NCI-H446 treated with DMSO at 0.1 percent for 48 hours (cell line): ENCODE results near the gene TMEM266.

ENCODE experiments used
- DNase-seq: peaks from one replicate; lab custom pipeline; 2025; lab: John Stamatoyannopoulos, UW

The TMEM266 gene

GRCh38 chr15:76070192-76070591 is 10.4 kb downstream of the TMEM266 start:
- DNase-seq = no peak

- no peak for DNase-seq
These were observed 11.3 kb downstream of the TMEM266 start for GRCh38 chr15:76070921-76071635.

- DNase-seq = no peak
These were observed 12.0 kb downstream of the TMEM266 start for GRCh38 chr15:76071806-76072205.

GRCh38 chr15:76073554-76073953 is 13.8 kb downstream of the TMEM266 start:
- DNase-seq = no peak

- DNase-seq = no peak
These were observed 15.3 kb downstream of the TMEM266 start for GRCh38 chr15:76075046-76075445.

GRCh38 chr15:76078285-76078877 is 18.6 kb downstream of the TMEM266 start:
- DNase-seq = no peak

GRCh38 chr15:76084256-76084655 is 24.5 kb downstream of the TMEM266 start:
- no peak for DNase-seq

- DNase-seq = no peak
These were observed 38.9 kb downstream of the TMEM266 start for GRCh38 chr15:76098685-76099084.

GRCh38 chr15:76099388-76099787 is 39.6 kb downstream of the TMEM266 start:
- no peak for DNase-seq

GRCh38 chr15:76100361-76100760 is 40.6 kb downstream of the TMEM266 start:
- no peak for DNase-seq

GRCh38 chr15:76101655-76102054 is 41.9 kb downstream of the TMEM266 start:
- no peak for DNase-seq

GRCh38 chr15:76105391-76105790 is 45.6 kb downstream of the TMEM266 start:
- DNase-seq = no peak

- no peak for DNase-seq
These were observed 46.1 kb downstream of the TMEM266 start for GRCh38 chr15:76105911-76106310.

- no peak for DNase-seq
These were observed 47.4 kb downstream of the TMEM266 start for GRCh38 chr15:76107169-76107568.

GRCh38 chr15:76108021-76108723 is 48.4 kb downstream of the TMEM266 start:
- DNase-seq = no peak

- DNase-seq = no peak
These were observed 49.3 kb downstream of the TMEM266 start for GRCh38 chr15:76109046-76109445.

- no peak for DNase-seq
These were observed 54.8 kb downstream of the TMEM266 start for GRCh38 chr15:76114561-76114960.

GRCh38 chr15:76116138-76116885 is 56.5 kb downstream of the TMEM266 start:
- no peak for DNase-seq

- DNase-seq = no peak
These were observed 57.4 kb downstream of the TMEM266 start for GRCh38 chr15:76117181-76117580.

GRCh38 chr15:76118767-76119166 is 59.0 kb downstream of the TMEM266 start:
- DNase-seq = no peak

GRCh38 chr15:76123031-76123430 is 63.2 kb downstream of the TMEM266 start:
- no peak for DNase-seq

GRCh38 chr15:76127169-76127568 is 67.4 kb downstream of the TMEM266 start:
- DNase-seq = no peak

- no peak for DNase-seq
These were observed 68.1 kb downstream of the TMEM266 start for GRCh38 chr15:76127880-76128279.
